WTC11 (cell line): ENCODE results near the gene TOB2. TPM values are rescaled to one million over a fixed set of nuclear protein-coding genes. Genes with fewer than 3 reads are reported as not detected.

Source experiments
- AR ChIP-seq: fragments of 250-450 bp; sonication (Bioruptor Pico); IDR thresholded peaks from 2 replicates; pipeline ENCODE4 v1.9.0; 2021; ENCODE audit warnings: mild to moderate bottlenecking
- CBFB ChIP-seq: sonication (generic); formaldehyde crosslinking; IDR thresholded peaks from 2 replicates; pipeline ENCODE4 v1.8.1; 2022; ENCODE audit warnings: mild to moderate bottlenecking, low read depth, missing genetic modification reagents
- EMX1 ChIP-seq: fragments of 250-450 bp; sonication (Bioruptor Pico); IDR thresholded peaks from 2 replicates; pipeline ENCODE4 v1.8.0; 2021; ENCODE audit warnings: mild to moderate bottlenecking
- FOXK1 ChIP-seq: sonication (generic); formaldehyde crosslinking; IDR thresholded peaks from 2 replicates; pipeline ENCODE4 v1.8.0; 2022; ENCODE audit warnings: mild to moderate bottlenecking, moderate library complexity, missing genetic modification reagents
- GRHL2 ChIP-seq: fragments of 250-450 bp; sonication (Bioruptor Pico); IDR thresholded peaks from 2 replicates; pipeline ENCODE4 v1.8.0; 2022; ENCODE audit warnings: mild to moderate bottlenecking, moderate library complexity; ENCODE audit not compliant: insufficient replicate concordance, severe bottlenecking
- JAZF1 ChIP-seq: fragments of 250-450 bp; sonication (Bioruptor Pico); IDR thresholded peaks from 2 replicates; pipeline ENCODE4 v1.9.0; 2021; ENCODE audit warnings: moderate library complexity, mild to moderate bottlenecking, inconsistent platforms
- JUN ChIP-seq: sonication (generic); formaldehyde crosslinking; IDR thresholded peaks from 2 replicates; pipeline ENCODE4 v1.8.0; 2023; ENCODE audit warnings: mild to moderate bottlenecking, missing genetic modification reagents
- NR1H2 ChIP-seq: sonication (generic); formaldehyde crosslinking; IDR thresholded peaks from 2 replicates; pipeline ENCODE4 v1.9.0; 2021; ENCODE audit warnings: mild to moderate bottlenecking, moderate library complexity, missing genetic modification reagents
- PREB ChIP-seq: sonication (generic); formaldehyde crosslinking; IDR thresholded peaks from 2 replicates; pipeline ENCODE4 v1.8.1; 2022; ENCODE audit warnings: mild to moderate bottlenecking, missing genetic modification reagents, moderate library complexity, borderline replicate concordance
- RORB ChIP-seq: fragments of 250-450 bp; sonication (Bioruptor Pico); IDR thresholded peaks from 2 replicates; pipeline ENCODE4 v1.9.0; 2021; ENCODE audit warnings: mild to moderate bottlenecking
- ZNF263 ChIP-seq: sonication (generic); formaldehyde crosslinking; IDR thresholded peaks from 2 replicates; pipeline ENCODE4 v1.8.1; 2022; ENCODE audit warnings: low read depth, mild to moderate bottlenecking, moderate library complexity, missing genetic modification reagents
- ZNF281 ChIP-seq: sonication (generic); formaldehyde crosslinking; IDR thresholded peaks from 2 replicates; pipeline ENCODE4 v1.8.0; 2023; ENCODE audit warnings: mild to moderate bottlenecking, missing genetic modification reagents
- ZNF512 ChIP-seq: sonication (generic); formaldehyde crosslinking; IDR thresholded peaks from 2 replicates; pipeline ENCODE4 v1.8.1; 2022; ENCODE audit warnings: missing genetic modification reagents, borderline replicate concordance
- ZNF671 ChIP-seq: fragments of 250-450 bp; sonication (Bioruptor Pico); IDR thresholded peaks from 2 replicates; pipeline ENCODE4 v1.8.0; 2021; ENCODE audit warnings: mild to moderate bottlenecking
- total RNA-seq: library from RNA; stranded (reverse); gene quantifications from 3 replicates; pipeline ENCODE4 v1.2.3, GENCODE V29; 2021
- TF ChIP-seq, protein P1 (sequence below): sonication (generic); formaldehyde crosslinking; IDR thresholded peaks from 2 replicates; pipeline ENCODE4 v1.8.1; 2022; ENCODE audit warnings: low read depth, mild to moderate bottlenecking, moderate library complexity, missing genetic modification reagents, borderline replicate concordance
- TF ChIP-seq, protein P2 (sequence below): sonication (generic); formaldehyde crosslinking; IDR thresholded peaks from 2 replicates; pipeline ENCODE4 v1.8.1; 2023; ENCODE audit warnings: mild to moderate bottlenecking, missing genetic modification reagents
- TF ChIP-seq, protein P3 (sequence below): sonication (generic); formaldehyde crosslinking; IDR thresholded peaks from 2 replicates; pipeline ENCODE4 v1.8.1; 2023; ENCODE audit warnings: mild to moderate bottlenecking, missing genetic modification reagents, moderate library complexity

The TOB2 gene
- total RNA-seq, 1 experiment from 2014 or later: 46.6 TPM

- TF ChIP-seq AR (no peak), GRHL2 (no peak), RORB (no peak), ZNF671 (CRISPR knock-in tag) (0 out of 2 replicates have a peak, but pooled peaks have one; percentile 27), NR1H2 (CRISPR knock-in tag) (no peak), JUN (CRISPR knock-in tag) (no peak), FOXK1 (no peak), PREB (CRISPR knock-in tag) (no peak), EMX1 (CRISPR knock-in tag) (0 out of 2 replicates have a peak, but pooled peaks have one; percentile 31), ZNF281 (peak; percentile 16; the same call in 1 of the 2 replicates), ZNF263 (CRISPR knock-in tag) (no peak), ZNF512 (CRISPR knock-in tag) (no peak), JAZF1 (no peak), CBFB (CRISPR knock-in tag) (no peak)
- TF ChIP-seq, protein P1, sequence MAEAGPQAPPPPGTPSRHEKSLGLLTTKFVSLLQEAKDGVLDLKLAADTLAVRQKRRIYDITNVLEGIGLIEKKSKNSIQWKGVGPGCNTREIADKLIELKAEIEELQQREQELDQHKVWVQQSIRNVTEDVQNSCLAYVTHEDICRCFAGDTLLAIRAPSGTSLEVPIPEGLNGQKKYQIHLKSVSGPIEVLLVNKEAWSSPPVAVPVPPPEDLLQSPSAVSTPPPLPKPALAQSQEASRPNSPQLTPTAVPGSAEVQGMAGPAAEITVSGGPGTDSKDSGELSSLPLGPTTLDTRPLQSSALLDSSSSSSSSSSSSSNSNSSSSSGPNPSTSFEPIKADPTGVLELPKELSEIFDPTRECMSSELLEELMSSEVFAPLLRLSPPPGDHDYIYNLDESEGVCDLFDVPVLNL (CRISPR knock-in tag): peak; percentile 47; the same call in 1 of the 2 replicates
- TF ChIP-seq, protein P2, sequence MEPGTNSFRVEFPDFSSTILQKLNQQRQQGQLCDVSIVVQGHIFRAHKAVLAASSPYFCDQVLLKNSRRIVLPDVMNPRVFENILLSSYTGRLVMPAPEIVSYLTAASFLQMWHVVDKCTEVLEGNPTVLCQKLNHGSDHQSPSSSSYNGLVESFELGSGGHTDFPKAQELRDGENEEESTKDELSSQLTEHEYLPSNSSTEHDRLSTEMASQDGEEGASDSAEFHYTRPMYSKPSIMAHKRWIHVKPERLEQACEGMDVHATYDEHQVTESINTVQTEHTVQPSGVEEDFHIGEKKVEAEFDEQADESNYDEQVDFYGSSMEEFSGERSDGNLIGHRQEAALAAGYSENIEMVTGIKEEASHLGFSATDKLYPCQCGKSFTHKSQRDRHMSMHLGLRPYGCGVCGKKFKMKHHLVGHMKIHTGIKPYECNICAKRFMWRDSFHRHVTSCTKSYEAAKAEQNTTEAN (CRISPR knock-in tag): 0 out of 2 replicates have a peak, but pooled peaks have one; percentile 49
- TF ChIP-seq, protein P3, sequence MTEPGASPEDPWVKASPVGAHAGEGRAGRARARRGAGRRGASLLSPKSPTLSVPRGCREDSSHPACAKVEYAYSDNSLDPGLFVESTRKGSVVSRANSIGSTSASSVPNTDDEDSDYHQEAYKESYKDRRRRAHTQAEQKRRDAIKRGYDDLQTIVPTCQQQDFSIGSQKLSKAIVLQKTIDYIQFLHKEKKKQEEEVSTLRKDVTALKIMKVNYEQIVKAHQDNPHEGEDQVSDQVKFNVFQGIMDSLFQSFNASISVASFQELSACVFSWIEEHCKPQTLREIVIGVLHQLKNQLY (CRISPR knock-in tag): no peak; the same call in 1 of the 2 replicates
Measured at GRCh38 chr22:41447435-41448188, 1.0 kb upstream of the TOB2 start (continued).
